ENCODE results near the gene BABAM1. TPM values are rescaled to one million over a fixed set of nuclear protein-coding genes. Genes with fewer than 3 reads are reported as not detected.
A peak's percentile ranks its signal among the peaks of the same experiment; 100 is the strongest.

The BABAM1 gene
- total RNA-seq, 2 donors from 2014 or later = 80.0 to 81.6 TPM

GRCh38 chr19:17262557-17262956, 4.7 kb upstream of the BABAM1 start:
- intact Hi-C loops (cut with DNase I) = no loop called here
- no peaks in the 10 kb centered on the region for H3K36me3 ChIP-seq
- WGBS = 82% methylated on average over 16 of the region's 16 CpGs
- H3K4me1 ChIP-seq (replicated peaks) = no peaks in the 10 kb centered on the region
- TF ChIP-seq CTCF (IDR thresholded peaks at IDR 0.05) (no peak), POLR2A (IDR thresholded peaks at IDR 0.05) (no peak), POLR2AphosphoS5 (IDR thresholded peaks at IDR 0.05) (no peak)
- no peak overlapping the region for H3K4me3 ChIP-seq
- DNase-seq (ENCODE audit: low spot score) = no peak
- no peaks in the 10 kb centered on the region for H3K9me3 ChIP-seq
- H3K27ac ChIP-seq = no peak overlapping the region
- H3K27me3 ChIP-seq (replicated peaks; ENCODE audit: insufficient read depth) = no peaks in the 10 kb centered on the region

- intact Hi-C loops (cut with DNase I) = no loop called here
- 86% methylated on average over 23 of the region's 23 CpGs for WGBS
- no peaks in the 10 kb centered on the region for H3K9me3 ChIP-seq
- H3K27ac ChIP-seq = peak overlapping the region in 1 of 2 donors; percentile 8
- H3K36me3 ChIP-seq = no peaks in the 10 kb centered on the region
- no peaks in the 10 kb centered on the region for H3K27me3 ChIP-seq (replicated peaks; ENCODE audit: insufficient read depth)
- H3K4me1 ChIP-seq (replicated peaks) = no peaks in the 10 kb centered on the region
- no peak for DNase-seq (ENCODE audit: low spot score)
- H3K4me3 ChIP-seq = no peak overlapping the region
- TF ChIP-seq CTCF (IDR thresholded peaks at IDR 0.05) = no peak
- TF ChIP-seq POLR2AphosphoS5 (IDR thresholded peaks at IDR 0.05) = no peak
- TF ChIP-seq POLR2A (IDR thresholded peaks at IDR 0.05) = no peak
These were observed 3.3 kb upstream of the BABAM1 start for GRCh38 chr19:17263712-17264640.

- Histone ChIP-seq H3K4me1 (replicated peaks) (no peaks in the 10 kb centered on the region), H3K27ac (peak within 1 kb of the TSS in 1 of 2 donors; percentile 8), H3K9me3 (no peaks in the 10 kb centered on the region), H3K27me3 (replicated peaks; ENCODE audit: insufficient read depth) (no peaks in the 10 kb centered on the region), H3K4me3 (no peak within 1 kb of the TSS), H3K36me3 (no peaks in the 10 kb centered on the region)
- 35% methylated on average over 5 of the region's 5 CpGs for WGBS
- TF ChIP-seq CTCF (IDR thresholded peaks at IDR 0.05) (no peak), POLR2AphosphoS5 (IDR thresholded peaks at IDR 0.05) (peak; percentile 26), POLR2A (IDR thresholded peaks at IDR 0.05) (no peak)
- intact Hi-C loops (cut with DNase I) = no loop called here
- no peak for DNase-seq (ENCODE audit: low spot score)
These were observed 2.6 kb upstream of the BABAM1 start, which contains the start of gene USHBP1 for GRCh38 chr19:17264641-17264979. USHBP1 (minus strand) TSS chr19:17264745; CDS start chr19:17264299, 446 bp downstream.

DNA sequence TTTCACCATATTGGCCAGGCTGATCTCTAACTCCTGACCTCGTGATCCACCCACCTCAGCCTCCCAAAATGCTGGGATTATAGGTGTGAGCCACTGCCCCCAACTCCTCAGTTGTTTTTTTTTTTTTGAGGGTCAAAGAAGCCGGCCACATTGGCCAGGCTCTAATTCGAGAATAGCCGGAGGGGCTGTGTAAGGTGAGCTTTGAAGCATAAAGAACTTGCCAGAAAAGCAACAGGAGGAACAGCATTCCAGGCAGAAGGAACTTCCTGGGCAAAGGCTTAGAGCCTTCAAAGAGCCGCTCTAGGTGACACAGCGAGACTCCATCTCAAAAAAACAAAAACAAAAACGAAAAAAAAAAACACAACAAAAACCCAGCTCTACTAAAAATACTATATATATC, 1.2 kb upstream of the BABAM1 start:
- Histone ChIP-seq H3K4me3 (no peak overlapping the region), H3K27me3 (replicated peaks; ENCODE audit: insufficient read depth) (no peaks in the 10 kb centered on the region), H3K4me1 (replicated peaks) (no peaks in the 10 kb centered on the region), H3K9me3 (no peaks in the 10 kb centered on the region), H3K27ac (no peak overlapping the region), H3K36me3 (no peaks in the 10 kb centered on the region)
- TF ChIP-seq CTCF (IDR thresholded peaks at IDR 0.05) (no peak), POLR2AphosphoS5 (IDR thresholded peaks at IDR 0.05) (no peak), POLR2A (IDR thresholded peaks at IDR 0.05) (no peak)
- WGBS = 83% methylated on average over 7 of the region's 7 CpGs
- DNase-seq (ENCODE audit: low spot score) = no peak
- intact Hi-C loops (cut with DNase I) = loop anchor here (2.0 kb wide), 1 partner anchor 19 kb away; no protein-coding TSS in a partner anchor

DNA sequence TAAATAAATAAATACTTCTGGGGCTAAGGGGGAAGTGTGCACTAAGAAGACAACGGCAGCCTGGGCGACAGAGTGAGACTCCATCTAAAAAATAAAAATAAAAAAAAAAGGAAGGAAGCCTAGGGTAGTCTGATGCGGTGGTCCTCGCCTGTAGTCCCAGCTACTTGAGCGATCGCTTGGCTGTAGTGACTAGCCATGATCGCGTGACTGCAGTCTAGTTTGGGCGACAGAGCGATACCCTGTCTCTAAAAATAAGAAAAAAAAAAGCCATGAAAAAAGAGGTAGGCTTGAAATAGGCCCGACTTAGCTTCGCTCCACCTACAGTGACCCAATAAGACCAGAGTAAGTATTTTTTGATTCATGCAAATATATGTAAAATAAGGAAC, 661 bp upstream of the BABAM1 start:
- H3K4me1 ChIP-seq (replicated peaks) = no peaks in the 10 kb centered on the region
- H3K27ac ChIP-seq = no peak overlapping the region
- TF ChIP-seq POLR2AphosphoS5 (IDR thresholded peaks at IDR 0.05) (no peak), POLR2A (IDR thresholded peaks at IDR 0.05) (no peak), CTCF (IDR thresholded peaks at IDR 0.05) (no peak)
- H3K9me3 ChIP-seq = no peaks in the 10 kb centered on the region
- intact Hi-C loops (cut with DNase I) = loop anchor here (2.0 kb wide), 1 partner anchor 20 kb away; no protein-coding TSS in a partner anchor
- 76% methylated on average over 12 of the region's 12 CpGs for WGBS
- H3K27me3 ChIP-seq (replicated peaks; ENCODE audit: insufficient read depth) = no peaks in the 10 kb centered on the region
- no peak overlapping the region for H3K4me3 ChIP-seq
- H3K36me3 ChIP-seq = no peaks in the 10 kb centered on the region
- DNase-seq (ENCODE audit: low spot score) = no peak

All from prostate gland (tissue), 2 donors.